HG03064 (cell line): ENCODE measurements around the gene NHLRC2.

Source experiments
- ATAC-seq: cut with Tn5 transposase; IDR thresholded peaks from one replicate; pipeline ENCODE4 v1.9.1; 2021; ENCODE audit warnings: low read depth; ENCODE audit not compliant: unreplicated experiment

NHLRC2 gene

GRCh38 chr10:113905756-113906155 lies 51.3 kb downstream of the NHLRC2 start:
- no peak for ATAC-seq

- no peak for ATAC-seq
Measured at GRCh38 chr10:113907166-113907565, 52.7 kb downstream of the NHLRC2 start.

- ATAC-seq: no peak
Measured at GRCh38 chr10:113908236-113908635, 53.8 kb downstream of the NHLRC2 start.

GRCh38 chr10:113911113-113911512 lies 56.7 kb downstream of the NHLRC2 start:
- ATAC-seq: no peak

GRCh38 chr10:113911839-113912238 lies 57.4 kb downstream of the NHLRC2 start:
- ATAC-seq: no peak

- no peak for ATAC-seq
Measured at GRCh38 chr10:113912582-113912981, 58.1 kb downstream of the NHLRC2 start.

GRCh38 chr10:113914956-113915355 lies 60.5 kb downstream of the NHLRC2 start:
- ATAC-seq: no peak

- ATAC-seq: no peak
Measured at GRCh38 chr10:113915540-113915939, 61.1 kb downstream of the NHLRC2 start.

- ATAC-seq: no peak
Measured at GRCh38 chr10:113916053-113916452, 61.6 kb downstream of the NHLRC2 start.

GRCh38 chr10:113917636-113918035 lies 63.2 kb downstream of the NHLRC2 start:
- no peak for ATAC-seq

- no peak for ATAC-seq
Measured at GRCh38 chr10:113920114-113920513, 65.7 kb downstream of the NHLRC2 start.

GRCh38 chr10:113920875-113921274 lies 66.4 kb downstream of the NHLRC2 start:
- ATAC-seq: no peak

- no peak for ATAC-seq
Measured at GRCh38 chr10:113921561-113922370, 67.3 kb downstream of the NHLRC2 start.

GRCh38 chr10:113922787-113923570 lies 68.5 kb downstream of the NHLRC2 start:
- ATAC-seq: no peak

GRCh38 chr10:113924186-113924585 lies 69.7 kb downstream of the NHLRC2 start:
- ATAC-seq: no peak

GRCh38 chr10:113924664-113925063 lies 70.2 kb downstream of the NHLRC2 start:
- no peak for ATAC-seq

GRCh38 chr10:113927440-113927839 lies 73.0 kb downstream of the NHLRC2 start:
- ATAC-seq: no peak

- ATAC-seq: no peak
Measured at GRCh38 chr10:113928830-113929229, 74.4 kb downstream of the NHLRC2 start.

GRCh38 chr10:113929522-113929921 lies 75.1 kb downstream of the NHLRC2 start:
- ATAC-seq: no peak

- no peak for ATAC-seq
Measured at GRCh38 chr10:113930482-113931057, 76.1 kb downstream of the NHLRC2 start.

- ATAC-seq: no peak
Measured at GRCh38 chr10:113932854-113933253, 78.4 kb downstream of the NHLRC2 start.
